Measurements from ENCODE around the gene EDNRB. TPM values are rescaled to one million over a fixed set of nuclear protein-coding genes. Genes with fewer than 3 reads are reported as not detected.

The EDNRB gene
- total RNA-seq, 1 donor from 2014 or later: not detected

DNA sequence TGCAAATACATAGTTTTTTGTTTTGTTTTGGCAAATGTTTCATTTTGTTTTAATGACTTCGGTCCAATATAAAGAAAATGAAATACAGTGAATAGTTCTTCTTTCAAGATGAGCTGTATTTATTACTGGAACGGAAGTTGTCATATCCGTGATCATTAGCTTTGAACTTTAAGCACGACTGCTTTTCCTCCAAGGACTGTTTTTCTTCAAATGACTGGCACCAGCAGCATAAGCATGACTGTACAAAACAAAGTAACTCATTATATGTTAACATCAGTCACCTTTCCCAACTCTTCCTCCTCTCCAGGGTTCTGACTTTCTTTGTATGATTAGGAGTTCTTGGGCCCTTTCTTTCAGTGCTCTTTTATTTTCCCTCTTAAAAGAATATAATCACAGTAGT is 20.5 kb downstream of the EDNRB start:
- intact Hi-C loops (cut with micrococcal nuclease): no loop called here

GRCh38 chr13:77896977-77897376 is 21.7 kb downstream of the EDNRB start:
- intact Hi-C loops (cut with micrococcal nuclease): no loop called here

GRCh38 chr13:77896536-77896935 is 22.1 kb downstream of the EDNRB start:
- intact Hi-C loops (cut with micrococcal nuclease): no loop called here

DNA sequence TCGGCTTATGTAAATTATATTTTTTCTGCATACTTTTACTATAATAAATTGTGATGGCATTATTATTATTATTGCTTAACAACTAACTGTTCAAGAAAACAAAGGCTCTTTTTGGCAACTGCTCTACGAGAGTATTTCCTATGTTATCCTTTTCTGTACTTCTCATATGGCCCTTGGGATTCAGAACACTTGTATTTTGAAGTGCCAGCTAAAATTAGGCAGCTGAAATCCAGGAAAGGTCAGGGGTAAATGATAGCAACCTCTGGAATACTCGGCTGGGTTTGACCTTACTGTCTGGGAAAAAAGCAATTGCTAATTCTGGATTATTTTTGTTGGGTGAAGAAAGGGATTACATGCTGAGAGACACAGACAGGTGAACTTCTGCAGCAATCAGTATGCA is 23.9 kb downstream of the EDNRB start:
- intact Hi-C loops (cut with micrococcal nuclease): no loop called here

DNA sequence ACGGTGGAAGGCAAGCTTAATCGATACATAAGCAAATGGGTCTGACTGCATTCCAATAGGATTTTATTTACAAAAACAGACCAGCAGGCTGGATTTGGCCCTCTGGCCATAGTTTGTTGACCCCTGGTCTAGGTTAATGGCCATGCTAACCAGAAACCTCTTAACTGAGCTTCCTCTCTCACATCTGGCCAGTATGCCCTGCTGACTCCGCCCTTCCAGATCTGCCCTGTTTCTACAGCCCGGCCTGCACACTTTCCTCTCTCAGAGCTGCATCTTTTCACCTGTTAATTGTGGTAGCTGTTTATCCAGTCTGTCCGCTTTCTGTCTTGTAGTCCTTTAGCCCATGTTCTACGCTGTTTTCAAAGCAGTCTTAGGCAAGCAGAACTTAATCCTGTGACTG is 25.6 kb downstream of the EDNRB start:
- intact Hi-C loops (cut with micrococcal nuclease): no loop called here

DNA sequence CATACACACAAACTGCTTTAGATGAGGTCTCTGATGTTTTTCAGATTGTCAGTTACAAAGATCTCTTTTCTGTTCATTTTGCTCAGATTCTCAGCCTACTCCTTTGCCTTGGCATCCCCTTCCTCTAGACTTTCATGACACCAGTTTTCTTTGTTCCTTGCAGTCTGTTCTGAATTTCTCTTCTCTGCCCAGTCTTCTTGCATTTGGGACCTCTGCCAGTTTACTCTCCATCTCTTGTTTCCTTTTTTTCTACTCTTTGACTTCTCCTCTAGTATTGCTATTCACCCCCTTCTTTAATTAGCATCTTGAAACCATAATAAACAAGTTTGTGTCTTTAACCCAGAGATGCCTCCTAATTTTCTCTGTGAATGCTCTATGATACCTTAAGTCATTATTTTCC is 26.1 kb downstream of the EDNRB start:
- intact Hi-C loops (cut with micrococcal nuclease): no loop called here

DNA sequence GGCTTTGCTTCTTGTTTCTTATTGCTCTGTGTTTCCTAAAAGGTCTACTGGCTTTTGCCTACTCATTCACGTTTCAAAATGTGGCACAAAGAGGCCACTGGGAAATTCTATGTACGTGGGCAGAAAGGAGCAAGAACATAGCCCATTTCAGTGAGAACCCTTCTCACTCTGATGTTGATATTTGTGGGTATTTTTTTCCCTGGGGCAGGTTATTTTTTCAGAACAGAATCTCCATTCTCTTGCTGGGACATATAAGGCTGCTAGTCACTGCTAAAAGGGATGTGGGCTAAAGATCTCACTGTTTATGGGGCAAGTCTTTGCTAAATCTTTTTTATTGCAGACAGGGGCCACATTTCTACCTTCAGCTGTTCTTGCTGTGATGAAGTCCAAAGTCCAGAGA is 27.1 kb downstream of the EDNRB start:
- intact Hi-C loops (cut with micrococcal nuclease): no loop called here

GRCh38 chr13:77891041-77891440 is 27.6 kb downstream of the EDNRB start:
- intact Hi-C loops (cut with micrococcal nuclease): no loop called here

DNA sequence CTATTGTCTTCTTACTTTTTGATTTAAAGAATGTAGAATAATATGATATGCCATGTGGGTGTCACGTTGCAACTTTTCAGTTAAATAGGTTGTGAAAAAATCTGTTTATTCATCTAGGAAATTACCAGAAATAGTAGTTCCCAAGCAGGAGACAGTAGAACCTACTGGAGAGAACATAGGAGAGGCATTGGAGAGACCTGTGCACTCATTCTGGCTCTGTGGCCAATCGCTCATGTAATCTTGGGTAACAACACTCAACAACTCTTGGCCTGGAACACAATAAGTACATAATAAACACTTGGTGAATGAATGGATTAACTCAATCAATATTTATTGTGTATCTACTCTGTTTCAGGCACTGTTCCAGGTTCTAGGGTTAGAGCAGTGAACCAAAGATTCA is 35.3 kb downstream of the EDNRB start:
- intact Hi-C loops (cut with micrococcal nuclease): no loop called here

DNA sequence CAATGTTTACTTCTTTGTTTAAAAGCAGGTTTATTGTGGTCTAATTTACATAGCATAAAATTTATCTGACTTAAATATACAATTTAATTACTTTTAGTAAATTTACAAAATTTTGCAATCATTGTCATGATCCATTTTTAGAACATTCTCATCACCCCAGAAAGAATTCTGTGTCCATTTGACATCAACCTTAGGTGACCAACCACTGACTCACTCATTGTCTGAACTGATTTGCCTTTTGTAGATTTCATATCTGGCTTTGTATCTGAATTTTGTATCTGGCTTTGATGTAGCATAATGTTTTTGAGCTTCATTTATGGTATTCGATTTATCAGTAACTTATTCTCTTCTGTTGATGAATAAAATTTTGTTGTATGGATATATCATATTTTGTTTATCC is 40.4 kb downstream of the EDNRB start:
- intact Hi-C loops (cut with micrococcal nuclease): no loop called here

- intact Hi-C loops (cut with micrococcal nuclease): no loop called here
Measured at GRCh38 chr13:77876176-77876575, 42.5 kb downstream of the EDNRB start.

DNA sequence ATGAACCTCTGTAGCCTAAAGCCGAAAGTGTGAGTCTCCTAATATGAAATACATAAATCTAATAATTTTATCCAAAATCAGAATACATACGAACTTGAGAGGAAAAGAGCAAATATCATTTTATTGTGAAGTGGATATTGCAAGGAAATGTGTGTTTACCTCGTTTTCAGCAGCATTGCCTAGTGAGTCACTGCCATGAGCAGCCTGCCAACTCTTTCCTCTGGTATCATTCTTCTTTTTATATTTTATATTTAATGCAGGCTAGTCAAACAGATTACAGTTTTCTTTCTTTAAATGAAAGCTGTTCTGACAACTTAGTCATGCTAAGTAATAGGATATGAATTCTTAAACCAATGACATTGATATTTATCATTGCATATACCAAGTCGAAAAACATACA is 44.2 kb downstream of the EDNRB start:
- intact Hi-C loops (cut with micrococcal nuclease): no loop called here

DNA sequence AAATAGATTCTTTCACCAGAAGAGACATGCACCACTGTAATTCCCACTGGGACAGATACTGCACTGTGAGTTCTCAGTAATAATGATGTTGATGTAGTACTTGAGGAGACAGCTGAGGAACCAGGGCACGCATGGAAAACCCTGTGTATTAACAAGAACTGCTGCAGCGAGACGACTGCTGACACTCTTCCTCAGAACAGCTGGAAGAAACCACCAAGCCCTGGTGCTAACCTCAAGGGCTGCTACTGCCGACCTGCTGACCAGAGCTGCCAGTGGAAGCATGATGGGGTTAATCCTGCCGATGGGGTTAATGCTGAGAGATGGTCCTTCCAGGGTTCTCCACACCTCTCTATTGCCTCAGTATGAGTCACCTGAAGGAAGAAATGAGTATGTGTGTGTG is 45.6 kb downstream of the EDNRB start:
- intact Hi-C loops (cut with micrococcal nuclease): no loop called here

- intact Hi-C loops (cut with micrococcal nuclease): no loop called here
Measured at GRCh38 chr13:77871596-77871995, 47.0 kb downstream of the EDNRB start.

- intact Hi-C loops (cut with micrococcal nuclease): loop anchor here (5.0 kb wide), 1 partner anchor 59 kb away; no protein-coding TSS in a partner anchor
Measured at GRCh38 chr13:77868717-77869116, 49.9 kb downstream of the EDNRB start.

- intact Hi-C loops (cut with micrococcal nuclease): loop anchor here (5.0 kb wide), 1 partner anchor 60 kb away; no protein-coding TSS in a partner anchor
Measured at GRCh38 chr13:77866971-77867370, 51.7 kb downstream of the EDNRB start.

GRCh38 chr13:77865622-77866021 is 53.0 kb downstream of the EDNRB start:
- intact Hi-C loops (cut with micrococcal nuclease): loop anchor here (5.0 kb wide), 1 partner anchor 62 kb away; no protein-coding TSS in a partner anchor

GRCh38 chr13:77863144-77863543 is 55.5 kb downstream of the EDNRB start:
- intact Hi-C loops (cut with micrococcal nuclease): no loop called here

- intact Hi-C loops (cut with micrococcal nuclease): no loop called here
Measured at GRCh38 chr13:77861741-77862140, 56.9 kb downstream of the EDNRB start.

- intact Hi-C loops (cut with micrococcal nuclease): no loop called here
Measured at GRCh38 chr13:77860507-77860981, 58.1 kb downstream of the EDNRB start.

GRCh38 chr13:77859450-77859849 is 59.2 kb downstream of the EDNRB start:
- intact Hi-C loops (cut with micrococcal nuclease): no loop called here

GRCh38 chr13:77857531-77858209 is 61.0 kb downstream of the EDNRB start:
- intact Hi-C loops (cut with micrococcal nuclease): no loop called here

- intact Hi-C loops (cut with micrococcal nuclease): no loop called here
Measured at GRCh38 chr13:77853703-77854102, 64.9 kb downstream of the EDNRB start.

All from T-helper 1 cell treated with Interleukin-12 subunit alpha and Interleukin-12 subunit beta and Interleukin-4 antibody, amounts not matched to agents 30 ng/mL and 1 ng/mL, for 36 hours (primary cell).